Sigmoid colon (tissue), 7 donors: ENCODE measurements around the gene ZBTB38. TPM values are rescaled to one million over a fixed set of nuclear protein-coding genes. Genes with fewer than 3 reads are reported as not detected.

Experiments
- DNase-seq: peaks from one replicate; pipeline ENCODE4 v3.0.0-alpha.2; 2019
- H3K27ac ChIP-seq, 4 donors: fragments of 200-600 bp; sonication (generic); one replicate each; pipeline ENCODE4 v1.5.1; 2016 to 2019; ENCODE audit warnings: mild to moderate bottlenecking in 1 of 4
- H3K27me3 ChIP-seq, 3 donors: fragments of 200-600 bp; sonication (generic); one replicate each; pipeline ENCODE4 v1.5.1; 2019; ENCODE audit warnings: mild to moderate bottlenecking in 1 of 3
- H3K36me3 ChIP-seq, 4 donors: fragments of 200-600 bp; sonication (generic); one replicate each; pipeline ENCODE4 v1.5.1; 2016 to 2019
- H3K4me1 ChIP-seq, 4 donors: fragments of 200-600 bp; sonication (generic); one replicate each; pipeline ENCODE4 v1.5.1; 2017 to 2019
- H3K4me3 ChIP-seq, 4 donors: fragments of 200-600 bp; sonication (generic); one replicate each; pipeline ENCODE4 v1.5.1; 2017 to 2019; ENCODE audit warnings: mild to moderate bottlenecking in 2 of 4, moderate library complexity in 1 of 4
- H3K9me3 ChIP-seq, 4 donors: fragments of 200-600 bp in 3 of 4; sonication (generic) in 3 of 4; one replicate each; pipeline versions ENCODE4 v1.5.1 to v1.6.1; 2013 to 2019
- EP300 ChIP-seq, 4 donors: sonication (generic); formaldehyde crosslinking; IDR thresholded peaks; one replicate each; pipeline ENCODE4 v1.6.1; 2017; ENCODE audit warnings: antibody characterized with exemption in 4 of 4
- POLR2A ChIP-seq, 2 donors: fragments of 450-650 bp; IDR thresholded peaks; one replicate each; pipeline ENCODE4 v1.6.1; 2016; ENCODE audit warnings: antibody characterized with exemption in 2 of 2, mild to moderate bottlenecking in 2 of 2, moderate library complexity in 2 of 2
- POLR2AphosphoS5 ChIP-seq, 4 donors: sonication (generic); formaldehyde crosslinking; IDR thresholded peaks; one replicate each; pipeline ENCODE4 v1.6.1; 2017; ENCODE audit warnings: antibody characterized with exemption in 4 of 4
- WGBS, 2 donors: extraction: QIAGEN DNeasy Blood & Tissue Kit; methylation state at CpG; one replicate each; pipeline ENCODE4 v1.1.7; 2013; 5-methylcytosine and 5-hydroxymethylcytosine counted together
- intact Hi-C: fragments of 100-400 bp; cut with DNase I; formaldehyde crosslinking; loops from one replicate; pipeline ENCODE4 v1.15.1; 2023
- polyA plus RNA-seq, 3 donors: library from polyadenylated mRNA; stranded (reverse); fragments of 200-250 nt; gene quantifications; one replicate each; pipeline ENCODE4 v1.2.3, GENCODE V29; 2013
- total RNA-seq, 4 donors: library from RNA; depleted of rRNA; stranded (reverse); fragments of >200 nt; gene quantifications; one replicate each; pipeline ENCODE4 v1.1.0, GENCODE V29; 2016
- TF ChIP-seq, protein P1 (sequence below), 4 experiments: fragments of 450-650 bp in 3 of 4; fragments of 200-600 bp in 1 of 4; IDR thresholded peaks; one replicate each; pipeline ENCODE4 v1.5.1; 2016 to 2019; ENCODE audit warnings: antibody characterized with exemption in 4 of 4, mild to moderate bottlenecking in 3 of 4, moderate library complexity in 2 of 4
- donor health status: healthy with polysubstance abuse.
- donor health status: Bipolar disorder and iron deficiency.
- donor health status: healthy.

ZBTB38 gene
- total and polyA plus RNA-seq, 7 donors = 16.8 to 178 (median 150) TPM

GRCh38 chr3:141362736-141363135 is 5.6 kb upstream of the ZBTB38 start:
- Histone ChIP-seq H3K27ac (peak overlapping the region in 1 of 4 donors; percentile 70), H3K27me3 (no peaks in the 10 kb centered on the region), H3K9me3 (no peaks in the 10 kb centered on the region), H3K4me1 (peaks cover 0 to 33% (median 32%) of the 10 kb centered on the region in 4 donors), H3K36me3 (no peaks in the 10 kb centered on the region), H3K4me3 (no peak overlapping the region)
- intact Hi-C loops = no loop called here
- no peak for DNase-seq
- TF ChIP-seq, protein P1, sequence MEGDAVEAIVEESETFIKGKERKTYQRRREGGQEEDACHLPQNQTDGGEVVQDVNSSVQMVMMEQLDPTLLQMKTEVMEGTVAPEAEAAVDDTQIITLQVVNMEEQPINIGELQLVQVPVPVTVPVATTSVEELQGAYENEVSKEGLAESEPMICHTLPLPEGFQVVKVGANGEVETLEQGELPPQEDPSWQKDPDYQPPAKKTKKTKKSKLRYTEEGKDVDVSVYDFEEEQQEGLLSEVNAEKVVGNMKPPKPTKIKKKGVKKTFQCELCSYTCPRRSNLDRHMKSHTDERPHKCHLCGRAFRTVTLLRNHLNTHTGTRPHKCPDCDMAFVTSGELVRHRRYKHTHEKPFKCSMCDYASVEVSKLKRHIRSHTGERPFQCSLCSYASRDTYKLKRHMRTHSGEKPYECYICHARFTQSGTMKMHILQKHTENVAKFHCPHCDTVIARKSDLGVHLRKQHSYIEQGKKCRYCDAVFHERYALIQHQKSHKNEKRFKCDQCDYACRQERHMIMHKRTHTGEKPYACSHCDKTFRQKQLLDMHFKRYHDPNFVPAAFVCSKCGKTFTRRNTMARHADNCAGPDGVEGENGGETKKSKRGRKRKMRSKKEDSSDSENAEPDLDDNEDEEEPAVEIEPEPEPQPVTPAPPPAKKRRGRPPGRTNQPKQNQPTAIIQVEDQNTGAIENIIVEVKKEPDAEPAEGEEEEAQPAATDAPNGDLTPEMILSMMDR (IDR thresholded peaks at IDR 0.05) = no peak
- TF ChIP-seq POLR2A (IDR thresholded peaks at IDR 0.05) (no peak), EP300 (IDR thresholded peaks at IDR 0.05) (no peak), POLR2AphosphoS5 (IDR thresholded peaks at IDR 0.05) (no peak)
- 90 to 93% methylated on average over 1 of the region's 1 CpG for WGBS, 2 donors

- H3K4me3 ChIP-seq = no peak overlapping the region
- WGBS, 2 donors = 71 to 96% methylated on average over 1 of the region's 1 CpG
- intact Hi-C loops = loop anchor here (5.0 kb wide), 1 partner anchor 512 kb away; the partner anchor contains the start of gene ATP1B3
- H3K9me3 ChIP-seq = no peaks in the 10 kb centered on the region
- no peaks in the 10 kb centered on the region for H3K27me3 ChIP-seq
- TF ChIP-seq, protein P1 (IDR thresholded peaks at IDR 0.05) = no peak
- TF ChIP-seq POLR2A (IDR thresholded peaks at IDR 0.05) (no peak), POLR2AphosphoS5 (IDR thresholded peaks at IDR 0.05) (no peak), EP300 (IDR thresholded peaks at IDR 0.05) (no peak)
- DNase-seq = no peak
- H3K27ac ChIP-seq = peak overlapping the region; percentile 81 to 95 (median 90)
- no peaks in the 10 kb centered on the region for H3K36me3 ChIP-seq
- peaks cover 0 to 56% (median 55%) of the 10 kb centered on the region in 4 donors for H3K4me1 ChIP-seq
Observed at GRCh38 chr3:141365201-141365600, 3.1 kb upstream of the ZBTB38 start.

DNA sequence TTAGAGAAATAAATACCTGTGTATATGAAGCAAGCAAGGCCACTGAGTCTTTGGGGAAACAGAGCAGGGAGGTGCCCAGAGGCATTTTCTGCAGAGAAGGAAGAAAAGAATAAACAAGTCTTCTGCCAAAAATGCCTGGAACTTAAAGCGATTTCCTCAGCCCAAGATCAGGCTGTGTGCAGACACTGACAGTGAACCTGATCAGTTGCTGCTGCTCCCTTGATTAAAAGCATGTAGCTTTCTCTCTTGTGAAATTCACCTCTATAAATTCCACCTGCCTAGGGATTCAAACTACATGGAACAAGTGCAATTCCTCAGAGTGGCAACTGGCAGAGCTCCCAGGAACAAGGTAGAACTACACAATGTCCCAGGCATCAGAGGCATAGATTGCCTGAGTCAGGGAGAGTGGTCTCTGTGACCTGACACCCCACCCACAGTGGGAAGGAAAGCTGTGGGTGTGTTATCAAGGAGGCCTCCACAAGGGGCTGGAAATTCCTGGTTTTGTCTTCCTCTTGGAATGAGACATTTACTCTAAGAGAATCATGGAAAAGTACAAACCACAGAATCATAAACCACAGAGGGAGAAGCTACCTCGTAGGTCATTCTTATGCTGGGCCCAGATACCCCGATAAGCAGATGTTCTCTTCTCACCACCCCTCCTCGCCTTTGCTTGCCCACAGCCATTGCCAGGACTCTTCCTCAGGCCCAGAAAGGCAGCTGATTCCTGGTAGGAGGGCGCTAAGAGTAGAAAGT is 1.8 kb upstream of the ZBTB38 start:
- WGBS, 2 donors = 36 to 58% methylated on average over 5 of the region's 5 CpGs
- TF ChIP-seq POLR2A (IDR thresholded peaks at IDR 0.05) = no peak
- TF ChIP-seq, protein P1 (IDR thresholded peaks at IDR 0.05) = peak in 1 of 4 experiments; percentile 9
- peak in 2 of 4 donors; percentile 58 to 71 for TF ChIP-seq EP300 (IDR thresholded peaks at IDR 0.05)
- TF ChIP-seq POLR2AphosphoS5 (IDR thresholded peaks at IDR 0.05) = peak; percentile 18 to 65 (median 50)
- no peaks in the 10 kb centered on the region for H3K9me3 ChIP-seq
- H3K27me3 ChIP-seq = no peaks in the 10 kb centered on the region
- peak overlapping the region; percentile 81 to 95 (median 90) for H3K27ac ChIP-seq
- DNase-seq = peak; percentile 83
- no peaks in the 10 kb centered on the region for H3K36me3 ChIP-seq
- peaks cover 0 to 52% (median 50%) of the 10 kb centered on the region in 4 donors for H3K4me1 ChIP-seq
- H3K4me3 ChIP-seq = no peak overlapping the region
- intact Hi-C loops = loop anchor here (2.0 to 5.0 kb wide), 2 partner anchors 84 to 511 kb away; partner anchors contain the start of gene ATP1B3

- TF ChIP-seq POLR2A (IDR thresholded peaks at IDR 0.05) = no peak
- TF ChIP-seq, protein P1 (IDR thresholded peaks at IDR 0.05) = no peak
- TF ChIP-seq EP300 (IDR thresholded peaks at IDR 0.05) = peak in 1 of 4 donors; percentile 19
- peak in 2 of 4 donors; percentile 35 to 57 for TF ChIP-seq POLR2AphosphoS5 (IDR thresholded peaks at IDR 0.05)
- H3K9me3 ChIP-seq = no peaks in the 10 kb centered on the region
- H3K27me3 ChIP-seq = no peaks in the 10 kb centered on the region
- peak overlapping the region; percentile 81 to 95 (median 90) for H3K27ac ChIP-seq
- H3K4me1 ChIP-seq = peaks cover 0 to 46% (median 46%) of the 10 kb centered on the region in 4 donors
- WGBS, 2 donors = 90 to 93% methylated on average over 12 of the region's 12 CpGs
- intact Hi-C loops = loop anchor here (2.0 to 5.0 kb wide), 2 partner anchors 84 to 510 kb away; partner anchors contain the start of gene ATP1B3
- DNase-seq = peak; percentile 77
- H3K4me3 ChIP-seq = no peak overlapping the region
- no peaks in the 10 kb centered on the region for H3K36me3 ChIP-seq
Observed at GRCh38 chr3:141367038-141367730, 1.1 kb upstream of the ZBTB38 start.
